Bronchial smooth muscle cell (primary cell): Measurements from ENCODE around the gene SHISA5. TPM values are rescaled to one million over a fixed set of nuclear protein-coding genes. Genes with fewer than 3 reads are reported as not detected.

ENCODE experiments used
- total RNA-seq: library from RNA; depleted of rRNA; stranded (reverse); fragments of >200 nt; gene quantifications from 2 replicates; pipeline ENCODE4 v1.2.1, GENCODE V29; 2014

Gene SHISA5, protein sequence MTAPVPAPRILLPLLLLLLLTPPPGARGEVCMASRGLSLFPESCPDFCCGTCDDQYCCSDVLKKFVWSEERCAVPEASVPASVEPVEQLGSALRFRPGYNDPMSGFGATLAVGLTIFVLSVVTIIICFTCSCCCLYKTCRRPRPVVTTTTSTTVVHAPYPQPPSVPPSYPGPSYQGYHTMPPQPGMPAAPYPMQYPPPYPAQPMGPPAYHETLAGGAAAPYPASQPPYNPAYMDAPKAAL
- 91.1 and 113 TPM in 2 replicates for total RNA-seq

GRCh38 chr3:48504051-48504946 is at the start of gene SHISA5:
TSS of gene SHISA5 (minus strand) at chr3:48504174. CDS start at chr3:48504094, 80 bp downstream.

GRCh38 chr3:48446425-48447193 is 57.4 kb downstream of the SHISA5 start, which contains the start of gene ATRIP:
TSS of gene ATRIP (plus strand) at chr3:48446737. CDS start at chr3:48446846, 109 bp downstream.

DNA sequence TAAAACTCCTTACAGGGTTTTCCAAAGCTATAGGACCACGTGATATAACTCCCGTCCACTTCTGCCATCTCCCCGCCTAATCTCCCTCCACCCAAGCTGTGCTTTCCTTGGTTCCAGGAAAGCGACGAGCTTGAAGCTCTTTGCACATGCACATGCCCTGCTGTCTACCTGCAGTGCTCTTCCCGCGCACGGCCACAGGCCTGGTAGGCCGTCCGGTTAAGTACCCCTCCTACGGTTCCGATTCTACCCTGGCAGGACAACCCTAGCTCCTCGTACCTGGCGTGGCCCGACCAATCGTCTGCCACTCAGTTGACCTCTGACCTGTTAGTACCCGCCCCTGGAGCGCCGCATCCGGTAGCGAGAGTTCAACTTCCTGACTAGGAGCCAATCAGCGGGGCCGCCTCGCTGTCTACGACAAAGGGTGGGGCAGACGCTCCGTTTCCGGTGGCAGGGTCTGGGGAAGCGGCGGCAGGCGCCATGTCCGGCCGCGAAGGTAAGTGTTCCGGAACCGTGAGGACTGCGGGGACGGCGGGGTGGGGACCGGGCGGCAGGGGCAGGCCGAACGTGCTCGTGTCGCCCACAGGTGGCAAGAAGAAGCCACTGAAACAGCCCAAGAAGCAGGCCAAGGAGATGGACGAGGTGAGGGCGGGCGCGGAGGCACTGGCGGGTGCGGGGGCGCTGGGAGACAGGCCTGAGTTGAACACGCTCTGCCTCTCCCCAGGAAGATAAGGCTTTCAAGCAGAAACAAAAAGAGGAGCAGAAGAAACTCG is 64.0 kb downstream of the SHISA5 start, which contains the start of the genes CCDC51 and TMA7:
CCDC51 (minus strand) TSS at position 300 of the 770 bp plus-strand sequence. CDS start 4,991 bp downstream, outside the sequence.
TMA7 (plus strand) TSS at position 438 of the 770 bp plus-strand sequence; CDS start at position 478, 40 bp downstream.

DNA sequence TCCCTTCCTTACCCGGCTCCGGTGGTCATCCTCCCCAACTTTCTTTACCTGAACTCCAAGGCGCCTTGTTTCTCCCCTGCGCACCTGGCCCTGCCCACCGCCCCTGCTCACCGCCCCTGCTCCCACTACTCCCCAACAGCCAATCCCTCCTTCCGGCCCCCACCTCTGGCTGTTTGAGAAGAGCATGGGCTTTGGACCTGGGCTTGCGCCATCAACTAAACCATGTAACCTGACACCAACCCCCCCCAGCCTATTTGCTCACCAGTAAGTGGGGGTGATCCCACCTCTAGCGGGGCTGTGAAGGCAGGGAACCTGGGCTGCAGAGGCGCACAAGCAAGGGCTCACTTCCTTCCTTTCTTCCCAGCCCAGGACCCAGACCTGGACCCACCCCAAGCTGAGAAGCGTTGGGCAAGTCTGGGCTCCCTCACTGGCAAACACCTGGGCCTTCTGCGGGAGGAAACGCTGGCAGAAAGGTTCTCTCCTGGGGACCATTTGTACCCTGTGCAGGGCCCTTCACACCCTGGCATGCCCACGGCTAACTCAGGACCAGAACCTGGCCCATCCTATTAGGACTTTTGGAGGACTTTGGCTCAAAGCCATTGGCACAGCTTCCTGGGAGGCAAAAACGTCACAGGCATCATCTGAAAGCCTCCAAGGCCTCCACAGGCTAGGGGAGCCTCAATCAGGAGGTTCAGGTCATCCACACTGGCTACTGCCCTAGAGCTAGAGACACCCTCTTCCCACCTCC is 73.8 kb downstream of the SHISA5 start, which contains the start of gene PLXNB1:
PLXNB1 (minus strand) TSS at position 127 of the 748 bp plus-strand sequence. CDS start 5,475 bp downstream, outside the sequence.

Other genes with a start within 250 kb of the SHISA5 start
- 16.7 and 28.9 TPM in 2 replicates for gene NME6, start 202.8 kb downstream of the SHISA5 start, total RNA-seq
- gene SPINK8, start 170.5 kb downstream of the SHISA5 start, total RNA-seq = not detected in 2 replicates
- gene FBXW12, start 132.0 kb downstream of the SHISA5 start, total RNA-seq = not detected in 2 replicates
- 42.6 and 57.5 TPM in 2 replicates for gene PLXNB1, start 74.1 kb downstream of the SHISA5 start, total RNA-seq
- 36.0 and 43.8 TPM in 2 replicates for gene CCDC51, start 64.1 kb downstream of the SHISA5 start, total RNA-seq
- gene TMA7, start 63.9 kb downstream of the SHISA5 start, total RNA-seq = 256 and 553 TPM in 2 replicates
- gene ATRIP, start 57.4 kb downstream of the SHISA5 start, total RNA-seq = 3.3 and 3.6 TPM in 2 replicates
- 4.9 and 5.7 TPM in 2 replicates for gene PFKFB4, start 52.6 kb upstream of the SHISA5 start, total RNA-seq
- gene UCN2, start 59.6 kb upstream of the SHISA5 start, total RNA-seq = 0.32 and 0.34 TPM in 2 replicates
- 27.0 and 27.6 TPM in 2 replicates for gene COL7A1, start 91.2 kb upstream of the SHISA5 start, total RNA-seq
- 294 and 307 TPM in 2 replicates for gene UQCRC1, start 105.5 kb upstream of the SHISA5 start, total RNA-seq
- not detected in 2 replicates for gene TMEM89, start 117.6 kb upstream of the SHISA5 start, total RNA-seq
- 16.7 and 18.5 TPM in 2 replicates for gene SLC26A6, start 131.3 kb upstream of the SHISA5 start, total RNA-seq
- 0.52 and 1.1 TPM in 2 replicates for gene CELSR3, start 158.7 kb upstream of the SHISA5 start, total RNA-seq
- 8.4 and 9.4 TPM in 2 replicates for gene NCKIPSD, start 181.7 kb upstream of the SHISA5 start, total RNA-seq
- 55.3 and 61.5 TPM in 2 replicates for gene IP6K2, start 213.0 kb upstream of the SHISA5 start, total RNA-seq